ENCODE measurements around the gene PRMT3.
"Not testable (repeated sequence)": the region's sequence is repeated elsewhere in the genome, so short reads cannot be mapped to it uniquely, and the experiment has no call there.

The PRMT3 gene

GRCh38 chr11:20372081-20372626 is 15.4 kb upstream of the PRMT3 start:
- no peak overlapping the region for H3K4me3 ChIP-seq (replicated peaks; ENCODE audit: low read depth, low read length)
- H3K27me3 ChIP-seq (replicated peaks; ENCODE audit: control insufficient read depth, insufficient read depth, low read length) = no peaks in the 10 kb centered on the region
- no peak for TF ChIP-seq CTCF (IDR thresholded peaks at IDR 0.05; ENCODE audit: insufficient read depth, low read length, poor library complexity, severe bottlenecking)
- DNase-seq (ENCODE audit: extremely low read depth, insufficient read length) = no peak
- H3K36me3 ChIP-seq (ENCODE audit: control insufficient read depth, insufficient read depth, low read length) = no peaks in the 10 kb centered on the region

- TF ChIP-seq CTCF (IDR thresholded peaks at IDR 0.05; ENCODE audit: insufficient read depth, low read length, poor library complexity, severe bottlenecking) = no peak
- no peak overlapping the region for H3K4me3 ChIP-seq (replicated peaks; ENCODE audit: low read depth, low read length)
- no peaks in the 10 kb centered on the region for H3K27me3 ChIP-seq (replicated peaks; ENCODE audit: control insufficient read depth, insufficient read depth, low read length)
- no peak for DNase-seq (ENCODE audit: extremely low read depth, insufficient read length)
- no peaks in the 10 kb centered on the region for H3K36me3 ChIP-seq (ENCODE audit: control insufficient read depth, insufficient read depth, low read length)
Measured at GRCh38 chr11:20373147-20373546, 14.4 kb upstream of the PRMT3 start.

- no peak for DNase-seq (ENCODE audit: extremely low read depth, insufficient read length)
- TF ChIP-seq CTCF (IDR thresholded peaks at IDR 0.05; ENCODE audit: insufficient read depth, low read length, poor library complexity, severe bottlenecking) = no peak
- Histone ChIP-seq H3K27me3 (replicated peaks; ENCODE audit: control insufficient read depth, insufficient read depth, low read length) (no peaks in the 10 kb centered on the region), H3K36me3 (ENCODE audit: control insufficient read depth, insufficient read depth, low read length) (no peaks in the 10 kb centered on the region), H3K4me3 (replicated peaks; ENCODE audit: low read depth, low read length) (no peak overlapping the region)
Measured at GRCh38 chr11:20373568-20374209, 13.8 kb upstream of the PRMT3 start.

DNA sequence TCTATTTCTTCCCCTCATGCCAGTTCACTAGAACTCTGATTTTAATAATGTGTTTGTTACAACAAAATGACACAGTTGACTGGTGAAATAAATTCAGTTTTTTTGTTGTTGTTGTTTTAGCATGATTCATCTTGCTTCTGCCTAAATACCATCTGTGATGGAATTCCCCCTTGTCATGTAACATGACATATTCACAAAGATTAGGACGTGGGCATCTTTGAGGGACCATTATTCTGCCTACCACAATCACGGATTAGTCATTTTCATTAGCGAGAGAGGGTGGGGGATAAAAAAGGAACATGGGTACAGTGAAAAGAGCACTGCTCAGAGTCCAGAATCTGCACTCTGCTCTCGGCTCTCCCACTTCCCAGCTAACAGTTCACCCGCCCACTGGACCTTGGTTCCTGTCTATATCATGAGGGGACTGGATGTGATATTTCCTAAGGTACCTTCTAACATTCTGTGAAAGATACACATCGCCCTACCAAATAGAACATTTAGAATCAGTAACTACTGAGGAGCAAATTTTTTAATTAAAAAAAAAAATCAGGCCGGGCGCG is 12.7 kb upstream of the PRMT3 start:
- Histone ChIP-seq H3K4me3 (replicated peaks; ENCODE audit: low read depth, low read length) (no peak overlapping the region), H3K36me3 (ENCODE audit: control insufficient read depth, insufficient read depth, low read length) (no peaks in the 10 kb centered on the region; the same call in 1 of the 2 replicates), H3K27me3 (replicated peaks; ENCODE audit: control insufficient read depth, insufficient read depth, low read length) (no peaks in the 10 kb centered on the region)
- DNase-seq (ENCODE audit: extremely low read depth, insufficient read length) = no peak
- no peak for TF ChIP-seq CTCF (IDR thresholded peaks at IDR 0.05; ENCODE audit: insufficient read depth, low read length, poor library complexity, severe bottlenecking)

DNA sequence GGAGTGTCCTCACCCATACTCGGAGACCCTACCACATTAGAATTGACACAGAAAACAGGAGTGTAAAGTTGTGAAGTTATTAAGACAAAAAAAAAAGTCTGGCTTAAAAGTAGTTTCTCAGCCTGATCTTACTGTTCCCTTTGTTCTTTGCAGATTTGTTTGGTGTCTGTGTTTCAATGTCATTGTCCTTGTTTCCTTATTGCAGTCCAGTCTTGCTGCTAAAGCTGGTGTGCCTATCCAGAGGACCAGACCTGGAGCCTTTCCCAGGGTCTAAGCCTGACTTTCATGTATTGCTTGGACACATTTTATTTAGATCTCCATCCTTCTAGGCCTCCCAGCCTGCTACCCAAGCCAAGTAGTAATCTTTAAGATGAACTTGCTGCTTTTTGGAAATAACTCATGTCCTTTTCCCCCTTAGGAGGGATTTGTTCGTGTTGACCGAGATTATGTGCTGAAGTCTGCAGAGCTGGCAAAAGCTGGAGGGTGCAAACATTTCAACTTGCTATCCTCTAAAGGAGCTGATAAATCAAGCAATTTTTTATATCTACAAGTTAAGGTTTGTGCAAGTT is 11.3 kb upstream of the PRMT3 start:
- no peaks in the 10 kb centered on the region; the same call in 1 of the 2 replicates for H3K36me3 ChIP-seq (ENCODE audit: control insufficient read depth, insufficient read depth, low read length)
- TF ChIP-seq CTCF (IDR thresholded peaks at IDR 0.05; ENCODE audit: insufficient read depth, low read length, poor library complexity, severe bottlenecking) = no peak
- H3K27me3 ChIP-seq (replicated peaks; ENCODE audit: control insufficient read depth, insufficient read depth, low read length) = no peaks in the 10 kb centered on the region
- DNase-seq (ENCODE audit: extremely low read depth, insufficient read length) = no peak
- no peak overlapping the region for H3K4me3 ChIP-seq (replicated peaks; ENCODE audit: low read depth, low read length)

GRCh38 chr11:20385996-20386395 is 1.5 kb upstream of the PRMT3 start:
- H3K27me3 ChIP-seq (replicated peaks; ENCODE audit: control insufficient read depth, insufficient read depth, low read length); H3K4me3 ChIP-seq (replicated peaks; ENCODE audit: low read depth, low read length); H3K36me3 ChIP-seq (ENCODE audit: control insufficient read depth, insufficient read depth, low read length); DNase-seq (ENCODE audit: extremely low read depth, insufficient read length): not testable (repeated sequence)
